B cell (primary cell): ENCODE measurements around the gene MCTP1. TPM values are rescaled to one million over a fixed set of nuclear protein-coding genes. Genes with fewer than 3 reads are reported as not detected.

ENCODE experiments used
- ATAC-seq: fragments of 200-7000 bp; cut with Tn5 transposase; one replicate; pipeline ENCODE4 v1.10.0; 2021; ENCODE audit warnings: low read depth, mild to moderate bottlenecking, moderate number of reproducible peaks, moderate library complexity
- CTCF ChIA-PET: fragments of 350-600 bp; sonication (Branson Sonifier 250); formaldehyde crosslinking; loops from one replicate; lab custom pipeline; 2021; ENCODE audit warnings: antibody characterized with exemption, inconsistent platforms; lab: Charles Lee
- POLR2A ChIA-PET: fragments of 350-600 bp; sonication (Branson Sonifier 250); formaldehyde crosslinking; loops from one replicate; lab custom pipeline; 2021; ENCODE audit warnings: antibody characterized with exemption; lab: Charles Lee
- DNase-seq: peaks from one replicate; pipeline ENCODE4 v3.0.0; 2013
- H2AFZ ChIP-seq: 2 replicates; pipeline ENCODE4 v1.6.1; 2012; ENCODE audit warnings: mild to moderate bottlenecking, low read depth, low read length; ENCODE audit not compliant: insufficient read depth, poor library complexity, severe bottlenecking
- H3K27ac ChIP-seq, 2 donors: 1 replicate in 1 of 2; 2 replicates in 1 of 2; pipeline ENCODE4 v1.5.1; 2012 to 2013; ENCODE audit warnings: low read length in 2 of 2, mild to moderate bottlenecking in 2 of 2, moderate library complexity in 1 of 2
- H3K27me3 ChIP-seq, 4 experiments: fragments of 200-600 bp in 1 of 4; sonication (generic) in 1 of 4; replicated peaks in 1 of 4; 1 replicate in 2 of 4; 2 replicates in 2 of 4; pipeline versions ENCODE4 v1.6.1 to v1.7.0; 2013 to 2016; ENCODE audit warnings: low read length in 3 of 4, mild to moderate bottlenecking in 2 of 4, mixed read lengths in 1 of 4, moderate library complexity in 1 of 4; ENCODE audit not compliant: insufficient read depth in 4 of 4, control insufficient read depth in 3 of 4; ENCODE audit errors: control extremely low read depth in 1 of 4
- H3K36me3 ChIP-seq, 2 experiments: replicated peaks in 1 of 2; 1 replicate in 1 of 2; 2 replicates in 1 of 2; pipeline versions ENCODE4 v1.6.1 to v1.7.1; 2013; ENCODE audit warnings: low read length in 1 of 2; ENCODE audit not compliant: insufficient read depth in 2 of 2, control insufficient read depth in 1 of 2; ENCODE audit errors: control extremely low read depth in 1 of 2, extremely low read depth in 1 of 2
- H3K4me1 ChIP-seq, 2 donors: fragments of 200-600 bp in 1 of 2; sonication (generic) in 1 of 2; 1 replicate in 1 of 2; 2 replicates in 1 of 2; pipeline versions ENCODE4 v1.5.1 to v1.6.1; 2013 to 2017; ENCODE audit warnings: low read length in 2 of 2; ENCODE audit not compliant: control insufficient read depth in 2 of 2, insufficient read depth in 2 of 2
- H3K4me2 ChIP-seq: replicated peaks from 2 replicates; pipeline ENCODE3; 2012; ENCODE audit warnings: mild to moderate bottlenecking, low read depth, low read length; ENCODE audit not compliant: poor library complexity, severe bottlenecking
- H3K4me3 ChIP-seq, 5 experiments: fragments of 200-600 bp in 1 of 5; sonication (generic) in 1 of 5; 1 replicate in 3 of 5; 2 replicates in 2 of 5; pipeline versions ENCODE4 v1.5.1 to v1.7.0; 2011 to 2016; ENCODE audit warnings: low read length in 4 of 5, mild to moderate bottlenecking in 4 of 5, low read depth in 2 of 5, control low read depth in 1 of 5, moderate library complexity in 1 of 5; ENCODE audit not compliant: insufficient read depth in 1 of 5; ENCODE audit errors: control extremely low read depth in 1 of 5, extremely low read depth in 1 of 5
- H3K79me2 ChIP-seq: fragments of 200-600 bp; sonication (generic); one replicate; pipeline ENCODE4 v1.6.0; 2016; ENCODE audit warnings: low read length; ENCODE audit not compliant: control insufficient read depth, insufficient read depth
- H3K9ac ChIP-seq: fragments of 200-600 bp; sonication (generic); 2 replicates; pipeline ENCODE4 v1.6.1; 2017; ENCODE audit warnings: mild to moderate bottlenecking, low read length, moderate library complexity
- H3K9me3 ChIP-seq, 3 donors: one replicate each; pipeline versions ENCODE4 v1.6.1 to v1.7.1; 2013; ENCODE audit warnings: low read length in 2 of 3; ENCODE audit not compliant: control insufficient read depth in 2 of 3, insufficient read depth in 1 of 3; ENCODE audit errors: control extremely low read depth in 1 of 3
- H4K20me1 ChIP-seq: 2 replicates; pipeline ENCODE4 v1.6.0; 2012; ENCODE audit warnings: mild to moderate bottlenecking, low read length; ENCODE audit not compliant: insufficient read depth, control insufficient read depth, poor library complexity, severe bottlenecking
- H3K27ac Mint-ChIP-seq: one replicate; pipeline ENCODE4 v1.8.0; 2021; ENCODE audit warnings: mixed read lengths
- H3K27me3 Mint-ChIP-seq: one replicate; pipeline ENCODE4 v1.8.0; 2021; ENCODE audit warnings: mixed read lengths
- H3K4me1 Mint-ChIP-seq: one replicate; pipeline ENCODE4 v1.8.0; 2021; ENCODE audit warnings: mixed read lengths
- H3K4me3 Mint-ChIP-seq: one replicate; pipeline ENCODE4 v1.8.0; 2021; ENCODE audit warnings: mixed read lengths
- H3K9me3 Mint-ChIP-seq: one replicate; pipeline ENCODE4 v1.8.0; 2022; ENCODE audit warnings: mixed read lengths; ENCODE audit not compliant: insufficient read depth
- EZH2 ChIP-seq: IDR thresholded peaks from 2 replicates; pipeline ENCODE4 v1.6.1; 2012; ENCODE audit warnings: borderline replicate concordance, low read depth, mild to moderate bottlenecking, moderate library complexity, low read length; ENCODE audit not compliant: insufficient read depth, poor library complexity, severe bottlenecking
- WGBS: methylation state at CpG from one replicate; pipeline ENCODE4 v1.1.5; 2013; ENCODE audit warnings: missing lambda C conversion rate; ENCODE audit not compliant: insufficient coverage; 5-methylcytosine and 5-hydroxymethylcytosine counted together
- intact Hi-C: fragments of 100-400 bp; cut with micrococcal nuclease; formaldehyde crosslinking; loops from one replicate; pipeline ENCODE4 v1.10.0; 2022
- polyA plus RNA-seq: library from polyadenylated mRNA; depleted of rRNA; stranded (reverse); fragments of >200 nt; gene quantifications from 2 replicates; pipeline ENCODE4 v1.2.3, GENCODE V29; 2012
- total RNA-seq, 2 donors: library from RNA; stranded (reverse); fragments of 120-200 nt in 1 of 2; gene quantifications; 1 replicate in 1 of 2; 2 replicates in 1 of 2; pipeline versions ENCODE4 v1.2.3 to v1.2.4, GENCODE V29; 2013 to 2022
- TF ChIP-seq, protein P1 (sequence below): fragments of 200-600 bp; IDR thresholded peaks from one replicate; pipeline ENCODE4 v1.8.0; 2022; ENCODE audit warnings: antibody characterized with exemption, mild to moderate bottlenecking

Gene MCTP1
- total and polyA plus RNA-seq, 2 donors (not counting 1 experiment from before 2014, with no cell fraction given): 0.42 to 2.5 TPM

DNA sequence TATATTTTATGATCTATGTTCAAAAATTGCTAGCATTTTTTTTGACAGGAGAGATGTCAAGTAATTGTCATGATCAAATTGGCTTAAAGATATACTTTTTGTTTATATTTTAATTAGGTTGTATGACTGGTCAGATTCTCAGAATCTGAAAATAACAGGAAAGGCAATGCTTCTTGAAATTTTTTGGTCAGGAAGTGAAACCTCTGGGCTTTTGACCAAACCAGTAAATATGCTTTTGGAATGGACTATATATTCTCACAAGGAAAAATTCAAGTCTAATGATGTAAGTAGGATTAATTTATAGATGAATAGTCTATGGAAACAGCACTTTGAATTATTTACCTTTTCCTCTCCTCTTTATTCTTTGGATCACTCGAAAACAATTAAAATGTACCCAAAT is 614.2 kb downstream of the MCTP1 start:
- Mint-ChIP-seq H3K9me3 (no peaks in the 10 kb centered on the region), H3K27me3 (no peaks in the 10 kb centered on the region), H3K4me3 (no peak overlapping the region), H3K27ac (no peak overlapping the region), H3K4me1 (peaks cover 3% of the 10 kb centered on the region)
- no peak overlapping the region for H3K4me2 ChIP-seq
- H4K20me1 ChIP-seq: no peaks in the 10 kb centered on the region
- H3K9ac ChIP-seq: no peak overlapping the region
- ATAC-seq (no peak), DNase-seq (no peak)
- H3K4me3 ChIP-seq: no peak overlapping the region
- H3K36me3 ChIP-seq: no peaks in the 10 kb centered on the region
- no peaks in the 10 kb centered on the region for H3K4me1 ChIP-seq
- no peaks in the 10 kb centered on the region for H3K79me2 ChIP-seq
- no CpG with 5 or more reads among the region's 1 CpG for WGBS
- POLR2A ChIA-PET: no interaction called here
- no peak overlapping the region for H2AFZ ChIP-seq
- no peak overlapping the region for H3K27ac ChIP-seq
- intact Hi-C loops: no loop called here
- no peaks in the 10 kb centered on the region for H3K27me3 ChIP-seq
- H3K9me3 ChIP-seq: no peaks in the 10 kb centered on the region
- TF ChIP-seq, protein P1, sequence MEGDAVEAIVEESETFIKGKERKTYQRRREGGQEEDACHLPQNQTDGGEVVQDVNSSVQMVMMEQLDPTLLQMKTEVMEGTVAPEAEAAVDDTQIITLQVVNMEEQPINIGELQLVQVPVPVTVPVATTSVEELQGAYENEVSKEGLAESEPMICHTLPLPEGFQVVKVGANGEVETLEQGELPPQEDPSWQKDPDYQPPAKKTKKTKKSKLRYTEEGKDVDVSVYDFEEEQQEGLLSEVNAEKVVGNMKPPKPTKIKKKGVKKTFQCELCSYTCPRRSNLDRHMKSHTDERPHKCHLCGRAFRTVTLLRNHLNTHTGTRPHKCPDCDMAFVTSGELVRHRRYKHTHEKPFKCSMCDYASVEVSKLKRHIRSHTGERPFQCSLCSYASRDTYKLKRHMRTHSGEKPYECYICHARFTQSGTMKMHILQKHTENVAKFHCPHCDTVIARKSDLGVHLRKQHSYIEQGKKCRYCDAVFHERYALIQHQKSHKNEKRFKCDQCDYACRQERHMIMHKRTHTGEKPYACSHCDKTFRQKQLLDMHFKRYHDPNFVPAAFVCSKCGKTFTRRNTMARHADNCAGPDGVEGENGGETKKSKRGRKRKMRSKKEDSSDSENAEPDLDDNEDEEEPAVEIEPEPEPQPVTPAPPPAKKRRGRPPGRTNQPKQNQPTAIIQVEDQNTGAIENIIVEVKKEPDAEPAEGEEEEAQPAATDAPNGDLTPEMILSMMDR: no peak
- TF ChIP-seq EZH2: no peak
- CTCF ChIA-PET: no interaction called here

DNA sequence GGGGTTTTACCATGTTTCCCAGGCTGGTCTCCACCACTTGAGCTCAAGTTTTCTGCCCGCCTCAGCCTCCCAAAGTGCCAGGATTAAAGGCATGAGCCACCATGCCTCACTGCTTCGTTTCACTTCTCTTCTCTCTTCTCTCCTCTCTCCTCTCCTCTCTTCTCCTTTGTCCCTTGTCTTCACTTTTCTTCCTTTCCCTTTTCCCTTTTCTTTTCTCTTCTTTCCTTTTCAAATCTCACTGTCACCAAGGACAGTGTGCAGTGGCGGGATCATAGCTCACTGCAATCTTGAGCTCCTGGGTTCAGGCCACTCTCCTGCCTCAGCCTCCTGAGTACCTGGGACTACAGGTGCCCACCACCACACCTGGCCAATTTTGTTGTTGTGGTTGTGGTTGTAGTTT is 617.0 kb downstream of the MCTP1 start:
- H3K27ac Mint-ChIP-seq: no peak overlapping the region
- H3K4me1 ChIP-seq: no peaks in the 10 kb centered on the region

More for the DNA sequence above, 617.0 kb downstream of the MCTP1 start:
- TF ChIP-seq EZH2: no peak
- TF ChIP-seq, protein P1: no peak
- intact Hi-C loops: no loop called here
- no peaks in the 10 kb centered on the region for H3K9me3 ChIP-seq
- POLR2A ChIA-PET: no interaction called here
- H3K4me2 ChIP-seq: no peak overlapping the region
- H3K4me1 Mint-ChIP-seq: peaks cover 2% of the 10 kb centered on the region
- ATAC-seq (no peak), DNase-seq (no peak)
- H3K4me3 Mint-ChIP-seq: no peak overlapping the region
- H3K27ac ChIP-seq: no peak overlapping the region
- no peaks in the 10 kb centered on the region for H3K27me3 Mint-ChIP-seq
- H2AFZ ChIP-seq: no peak overlapping the region
- H3K36me3 ChIP-seq: peaks cover 5 to 8% of the 10 kb centered on the region in 2 experiments
- CTCF ChIA-PET: no interaction called here
- H3K9ac ChIP-seq: no peak overlapping the region
- WGBS: 89% methylated on average over 3 of the region's 3 CpGs
- no peaks in the 10 kb centered on the region for H3K27me3 ChIP-seq
- H3K9me3 Mint-ChIP-seq: no peaks in the 10 kb centered on the region
- H3K4me3 ChIP-seq: no peak overlapping the region
- H3K79me2 ChIP-seq: no peaks in the 10 kb centered on the region
- no peaks in the 10 kb centered on the region for H4K20me1 ChIP-seq
